HG02798 (cell line): Measurements from ENCODE around the gene GRIK5.
"Not testable (repeated sequence)": the region's sequence is repeated elsewhere in the genome, so short reads cannot be mapped to it uniquely, and the experiment has no call there.

ENCODE experiments used
- ATAC-seq: cut with Tn5 transposase; IDR thresholded peaks from one replicate; pipeline ENCODE4 v1.9.1; 2021; ENCODE audit warnings: mild to moderate bottlenecking; ENCODE audit not compliant: unreplicated experiment, poor library complexity

GRIK5 gene

DNA sequence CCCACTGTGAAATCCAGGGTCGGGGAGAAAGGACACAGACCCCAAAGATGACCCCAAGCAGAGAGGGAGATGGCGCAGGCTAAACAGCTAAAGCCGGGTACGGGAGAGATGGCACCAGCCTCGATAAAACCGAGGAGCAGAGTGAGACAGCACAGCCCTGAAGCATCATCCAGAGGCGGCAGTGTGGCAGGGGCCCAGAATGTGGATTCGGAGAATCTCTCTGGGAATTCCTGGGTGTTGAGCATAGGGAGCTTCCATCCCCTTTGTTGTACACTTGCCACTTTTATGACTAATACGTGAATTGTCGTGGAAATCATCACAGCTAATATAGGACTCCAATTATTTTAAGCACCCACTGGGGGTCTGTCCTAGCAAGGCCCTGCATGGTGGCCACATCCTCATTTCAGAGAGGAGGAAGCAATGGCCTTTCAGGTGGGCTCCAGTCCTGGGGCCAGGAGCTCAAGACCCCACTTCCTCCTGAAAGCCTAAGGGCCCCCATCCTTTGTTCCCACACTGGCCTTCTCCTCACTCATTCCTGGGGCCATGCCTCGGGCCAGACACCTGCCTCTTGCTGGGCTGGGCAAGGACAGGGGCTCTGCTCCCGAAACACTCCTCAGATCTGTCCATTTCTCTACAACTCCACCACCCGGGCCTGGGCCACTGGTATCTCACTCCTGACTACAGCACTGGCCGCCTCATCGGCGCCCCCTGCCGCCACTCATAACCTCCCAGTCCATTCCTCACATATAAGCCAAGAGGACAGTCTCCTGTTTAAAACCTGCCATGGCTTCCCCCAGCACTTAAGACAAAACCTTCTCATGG is 46.7 kb downstream of the GRIK5 start:
- ATAC-seq = no peak

DNA sequence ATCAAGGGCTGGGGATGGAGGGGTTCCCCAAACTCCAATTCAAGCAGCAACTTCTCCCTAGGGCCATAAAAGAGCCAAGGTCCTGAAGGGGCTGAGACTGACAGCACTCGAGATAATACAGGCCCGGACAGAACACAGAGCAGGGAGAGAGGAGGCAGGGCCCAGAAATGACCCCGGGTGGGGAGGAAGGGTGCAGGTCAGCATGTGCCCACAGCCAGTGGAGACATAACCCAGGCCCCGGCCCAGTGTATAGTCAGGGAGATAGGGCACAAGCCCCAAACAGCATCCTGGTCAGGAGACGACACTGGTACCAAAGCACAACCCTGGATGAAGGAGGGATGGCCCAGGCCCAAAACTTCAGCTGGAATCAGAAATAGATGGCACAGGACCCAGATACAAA is 47.4 kb downstream of the GRIK5 start:
- ATAC-seq = no peak

DNA sequence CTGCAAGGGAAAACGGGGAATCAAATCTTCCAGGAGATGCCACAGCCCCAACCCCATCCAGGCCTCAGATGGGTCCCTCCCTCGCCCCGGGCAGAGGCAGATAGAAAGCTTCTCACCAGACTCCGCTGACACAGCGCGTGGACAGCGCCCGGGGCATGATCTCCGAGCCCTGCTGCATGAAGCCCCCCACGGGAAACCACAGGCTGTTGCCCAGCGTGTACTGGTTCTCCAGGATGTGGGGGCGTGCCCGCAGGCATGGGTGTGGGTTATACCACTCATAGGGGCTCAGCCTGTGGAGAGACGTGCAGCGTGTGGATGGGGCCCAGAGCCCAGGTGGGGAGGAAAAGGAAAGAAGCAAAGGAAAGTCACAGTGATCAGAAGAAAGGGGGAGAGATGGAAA is 48.8 kb downstream of the GRIK5 start:
- ATAC-seq = no peak

DNA sequence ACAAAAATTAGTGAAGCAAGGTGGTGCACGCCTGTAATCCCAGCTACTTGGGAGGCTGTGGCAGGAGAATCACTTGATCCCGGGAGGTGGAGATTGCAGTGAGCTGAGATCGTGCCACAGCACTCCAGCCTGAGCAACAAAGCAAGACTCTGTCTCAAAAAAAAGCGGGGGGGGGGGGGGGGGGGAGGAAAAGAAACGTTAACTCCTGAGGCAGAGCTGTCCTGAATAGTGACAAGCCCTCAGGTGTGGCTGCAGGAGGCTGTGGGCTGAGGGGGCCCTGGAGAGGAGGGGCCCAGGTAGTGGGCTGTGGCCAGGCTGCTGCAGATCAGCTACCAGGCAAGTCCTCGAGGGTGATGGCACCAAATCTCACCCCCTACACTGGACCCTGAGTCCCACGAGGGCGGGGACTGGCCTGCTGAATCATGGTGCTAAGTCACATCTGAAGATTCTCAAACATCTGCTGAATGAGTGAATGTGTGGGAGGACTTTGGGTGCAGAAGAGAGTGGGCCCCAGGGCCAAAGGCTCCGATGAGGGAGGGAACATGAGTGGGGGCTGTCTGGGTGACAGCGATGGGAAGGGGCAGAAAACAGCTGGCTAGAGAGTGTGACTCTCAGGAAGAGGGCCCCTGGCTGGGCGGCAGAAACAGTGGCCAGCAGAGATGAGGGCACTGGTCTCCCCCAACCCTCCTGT is 51.4 kb downstream of the GRIK5 start:
- no peak for ATAC-seq

DNA sequence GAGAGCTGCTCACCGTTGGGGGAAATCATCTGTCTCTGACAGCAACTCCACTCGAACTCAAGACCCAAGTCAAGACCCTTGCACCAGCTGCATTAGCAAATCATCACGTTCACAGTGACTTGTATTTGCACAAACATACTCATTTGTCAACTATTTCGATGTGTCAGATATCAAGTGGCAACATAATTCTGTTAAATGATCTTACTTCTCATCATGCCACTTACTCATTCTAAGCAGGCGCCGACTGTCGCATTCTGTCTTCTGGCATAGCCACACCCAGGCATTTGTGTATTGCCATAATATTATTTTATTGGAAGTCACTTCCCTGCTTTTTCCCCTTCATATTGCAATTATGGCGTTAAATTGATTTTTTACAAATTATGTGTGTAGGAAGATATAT is 53.0 kb downstream of the GRIK5 start:
- no peak for ATAC-seq

DNA sequence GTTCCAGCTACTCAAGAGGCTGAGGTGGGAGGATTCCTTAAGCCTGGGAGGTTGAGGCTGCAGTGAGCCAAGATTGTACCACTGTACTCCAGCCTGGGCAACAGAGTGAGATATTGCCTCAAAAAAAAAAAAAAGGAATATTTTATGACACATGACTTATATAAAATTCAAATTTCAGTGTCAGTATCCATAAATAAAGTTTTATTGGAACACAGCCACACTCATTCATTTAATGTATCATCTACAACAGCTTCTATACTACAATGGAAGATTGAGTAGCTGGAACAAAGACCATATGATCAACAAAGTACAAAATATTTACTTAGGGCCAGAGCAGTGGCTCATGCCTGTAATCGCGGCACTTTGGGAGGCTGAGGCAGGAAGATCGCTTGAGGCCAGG is 57.3 kb downstream of the GRIK5 start:
- ATAC-seq = not testable (repeated sequence)

DNA sequence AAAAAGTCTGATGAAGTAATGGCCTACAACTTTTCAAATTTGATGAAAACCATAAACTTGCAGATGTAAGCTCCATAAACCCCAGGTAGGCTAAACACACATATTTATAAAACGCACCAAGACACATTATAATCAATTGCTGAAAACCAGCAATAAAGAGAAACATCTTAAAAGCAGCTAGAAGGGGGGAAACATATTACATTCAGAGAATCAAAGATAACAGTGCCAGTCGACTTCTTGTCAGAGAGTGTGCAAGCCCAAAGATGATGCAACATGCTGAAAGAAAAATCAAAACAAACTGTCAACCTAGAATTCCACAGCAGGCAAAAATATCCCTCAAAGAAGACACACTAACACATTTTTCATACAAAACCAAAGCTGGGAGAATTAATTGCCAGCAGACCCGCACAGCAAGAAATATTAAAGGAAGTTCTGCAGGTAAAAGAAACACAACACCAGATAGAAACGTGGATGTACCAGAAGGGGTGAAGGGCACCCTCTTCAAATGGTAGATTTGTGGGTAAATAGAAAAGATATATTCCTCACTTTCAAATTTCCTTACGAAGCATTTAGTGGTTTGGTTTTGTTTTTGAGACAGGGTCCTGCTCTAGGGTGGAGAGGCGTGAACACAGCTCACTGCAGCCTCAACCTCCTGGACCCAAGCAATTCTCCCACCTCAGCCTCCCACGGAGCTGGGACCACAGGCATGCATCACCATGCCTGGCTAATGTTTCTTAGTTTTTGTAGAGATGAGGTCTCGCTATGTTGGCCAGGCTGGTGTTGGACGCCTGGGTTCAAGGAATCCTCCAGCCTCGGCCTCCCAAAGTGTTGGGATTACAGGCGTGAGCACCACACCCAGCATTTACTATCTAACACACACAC is 59.5 kb downstream of the GRIK5 start:
- ATAC-seq = no peak

DNA sequence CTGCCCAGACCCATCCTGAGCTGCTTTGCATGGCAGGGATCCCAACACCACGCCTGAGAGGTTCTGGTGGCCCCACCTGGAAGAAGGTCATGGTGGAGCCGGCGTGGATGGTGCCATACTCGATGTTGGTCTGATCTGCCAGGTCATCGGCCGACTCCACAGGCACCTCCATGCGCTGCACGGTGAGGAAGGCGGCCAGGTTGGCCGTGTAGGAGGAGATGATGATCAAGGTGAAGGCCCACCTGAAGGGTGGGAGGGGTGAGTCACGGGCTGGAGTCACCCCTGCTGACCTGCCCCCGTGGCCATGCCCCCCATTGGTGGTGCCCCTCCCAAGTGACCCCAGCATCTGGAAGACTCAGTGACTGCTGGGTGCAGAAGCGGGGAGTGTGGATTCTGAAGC is 63.4 kb downstream of the GRIK5 start:
- no peak for ATAC-seq

DNA sequence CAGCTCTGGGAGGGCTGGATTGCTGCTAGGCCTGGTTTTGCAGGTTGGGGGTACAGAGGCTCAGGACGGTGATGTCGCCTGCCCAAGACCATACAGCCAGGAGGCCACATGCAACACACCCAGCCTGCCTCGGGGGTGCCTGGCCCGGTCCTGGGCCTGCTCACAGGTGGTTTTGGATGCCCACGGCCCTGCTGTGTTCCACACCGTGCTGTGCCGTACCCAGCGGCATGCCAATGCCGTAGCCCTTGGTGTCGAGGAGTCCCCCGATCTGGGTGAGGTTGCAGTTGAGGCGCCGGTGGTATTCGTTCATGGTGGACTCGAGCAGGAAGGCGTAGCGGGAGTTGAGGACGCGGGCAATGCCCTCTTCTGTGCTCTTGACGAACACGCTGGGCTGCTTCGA is 64.5 kb downstream of the GRIK5 start:
- ATAC-seq = no peak

DNA sequence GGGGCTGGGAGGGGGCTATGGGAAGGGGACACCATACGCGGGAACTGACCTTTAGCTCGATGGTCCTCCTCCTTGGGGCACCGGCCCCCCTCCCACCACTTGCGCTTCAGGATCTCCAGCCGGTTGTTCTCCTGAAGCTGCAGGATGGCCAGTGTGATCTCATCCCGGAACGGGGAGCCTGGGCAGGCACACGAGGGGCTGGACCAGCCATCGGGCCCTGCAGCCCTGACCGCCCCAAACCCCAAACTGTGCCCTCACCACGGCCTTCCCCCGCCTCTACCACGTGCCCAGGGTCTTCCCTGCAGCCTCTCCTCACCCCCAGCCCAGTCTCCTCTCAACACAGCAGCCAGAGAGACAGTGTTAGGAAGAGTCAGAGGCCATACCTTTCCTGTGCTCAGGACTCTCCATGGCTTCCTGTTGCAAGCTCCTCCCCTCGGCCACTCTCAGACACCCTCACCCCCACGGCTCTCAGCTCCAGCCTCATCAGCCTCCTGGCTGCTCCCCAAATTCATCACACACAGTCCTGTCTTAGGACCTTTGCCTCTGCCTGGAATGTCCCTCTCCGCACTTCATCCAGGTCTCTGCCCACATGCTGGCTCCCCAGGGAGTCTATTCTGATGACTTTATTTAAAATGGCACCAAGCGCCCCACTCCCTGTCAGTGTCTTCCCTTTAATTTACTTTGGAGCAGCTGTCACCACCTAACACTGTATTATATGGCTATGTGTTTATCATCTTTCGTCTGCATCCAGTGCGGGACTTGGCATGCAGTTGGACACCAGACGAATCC is 66.3 kb downstream of the GRIK5 start:
- ATAC-seq = no peak

DNA sequence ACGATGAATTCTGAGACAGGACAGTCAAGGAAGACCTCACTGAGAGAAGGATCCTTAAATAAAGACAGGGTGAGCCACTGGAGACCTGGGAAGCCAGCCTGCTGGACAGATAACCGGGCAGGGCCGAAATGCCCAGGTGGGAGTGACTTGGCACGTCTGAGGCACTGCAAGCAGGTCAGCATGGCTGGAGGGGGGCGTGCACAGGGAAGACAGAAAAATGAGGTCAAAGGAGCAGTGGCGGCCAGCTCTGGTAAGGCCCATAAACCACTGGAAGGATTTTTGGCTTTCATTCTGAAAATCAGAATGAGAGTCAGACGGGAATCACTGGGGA is 70.2 kb downstream of the GRIK5 start:
- no peak for ATAC-seq

DNA sequence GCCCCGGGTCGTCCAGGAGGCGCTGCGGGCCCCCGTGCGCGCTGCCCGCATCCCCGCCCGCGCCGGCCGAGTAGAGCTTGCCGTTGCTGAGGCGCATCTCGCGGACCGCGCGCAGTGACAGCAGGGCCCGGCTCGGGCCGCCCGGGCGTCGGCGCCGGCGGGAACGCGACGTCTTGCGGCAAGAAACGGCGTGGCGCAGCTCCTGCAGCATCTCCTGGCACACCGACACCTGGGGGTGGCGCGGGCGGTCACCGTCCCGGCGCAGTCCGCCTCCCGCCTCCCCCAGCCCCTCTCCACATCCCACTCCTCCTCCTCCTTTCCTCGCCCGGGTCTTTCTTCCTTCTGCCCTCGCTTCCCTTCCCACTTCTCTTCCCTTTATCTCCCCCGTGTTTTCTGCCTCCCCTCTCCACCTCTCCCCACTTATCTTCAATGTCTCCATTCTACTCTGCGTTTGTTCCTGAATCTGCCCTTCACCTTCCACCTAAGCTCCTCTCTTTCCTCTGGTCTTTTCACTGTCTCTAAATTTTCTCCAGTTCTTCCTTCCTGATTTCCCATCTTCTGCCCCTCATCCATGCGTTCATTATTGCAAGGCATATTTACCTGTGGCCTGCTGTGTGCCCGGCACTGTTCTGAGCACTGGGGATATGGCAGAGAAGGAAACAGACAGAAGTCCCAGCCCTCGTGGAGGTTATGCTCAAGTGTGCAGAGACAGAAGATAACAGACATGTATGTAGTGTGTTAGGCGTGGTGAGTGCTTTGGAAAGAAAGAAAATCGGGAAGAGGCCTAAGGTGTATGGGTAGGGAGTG is 70.7 kb downstream of the GRIK5 start:
- no peak for ATAC-seq

DNA sequence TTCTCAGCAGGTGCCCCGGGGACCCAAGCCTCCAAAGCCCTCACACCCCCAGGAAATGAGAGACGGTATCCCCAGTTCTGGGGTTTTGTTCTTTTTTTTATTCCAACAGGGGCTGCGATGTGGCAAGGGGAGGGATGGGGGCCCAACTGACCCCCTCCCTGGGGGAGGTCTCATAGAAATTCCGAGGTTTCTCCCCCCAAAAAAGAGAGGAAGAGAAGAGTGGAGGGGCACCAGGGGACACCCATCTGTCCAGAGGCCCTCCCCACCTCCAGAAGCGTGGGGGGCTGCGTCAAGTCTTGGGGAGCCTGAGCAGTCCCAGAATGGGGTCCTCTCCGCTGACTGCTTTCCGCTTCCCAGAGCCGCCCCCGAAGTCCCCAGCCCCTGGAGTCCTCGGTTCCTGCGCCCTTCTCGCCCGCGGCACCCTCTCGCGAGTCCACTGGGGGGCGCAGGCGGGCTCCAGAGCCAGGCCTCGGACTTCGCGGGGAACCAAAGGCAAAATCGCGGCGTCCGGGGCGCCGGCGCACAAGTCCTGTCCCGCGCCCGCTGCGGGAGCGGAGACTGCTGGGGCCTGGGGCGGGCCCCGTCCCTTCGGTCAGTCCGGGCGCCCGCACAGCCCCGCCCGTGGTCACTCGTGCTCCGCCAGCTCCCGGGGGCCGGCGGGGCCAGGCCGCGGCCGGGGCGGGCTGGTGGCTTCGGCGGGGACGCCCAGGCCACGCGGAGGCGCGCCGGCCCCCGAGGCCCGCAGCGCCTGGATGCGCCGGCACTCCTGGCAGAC is 71.6 kb downstream of the GRIK5 start:
- no peak for ATAC-seq

DNA sequence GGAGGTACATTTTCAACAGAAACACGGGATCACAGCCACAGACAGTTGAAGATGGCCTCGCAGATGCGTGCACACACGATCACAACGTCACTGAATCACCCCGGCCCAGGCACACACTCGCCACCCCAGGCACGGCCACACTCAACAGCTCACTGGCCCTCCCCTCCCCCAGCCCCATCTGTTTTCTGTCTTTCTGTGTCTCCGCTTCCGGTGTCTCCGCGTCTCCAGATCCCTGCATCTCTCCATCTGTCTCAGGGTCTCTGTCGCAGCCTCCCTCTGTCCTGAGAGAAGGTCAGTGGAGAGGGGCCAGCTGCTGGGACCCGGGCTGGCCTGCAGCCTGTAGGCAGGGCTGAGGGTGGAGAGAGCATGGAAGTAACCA is 72.2 kb downstream of the GRIK5 start:
- no peak for ATAC-seq

DNA sequence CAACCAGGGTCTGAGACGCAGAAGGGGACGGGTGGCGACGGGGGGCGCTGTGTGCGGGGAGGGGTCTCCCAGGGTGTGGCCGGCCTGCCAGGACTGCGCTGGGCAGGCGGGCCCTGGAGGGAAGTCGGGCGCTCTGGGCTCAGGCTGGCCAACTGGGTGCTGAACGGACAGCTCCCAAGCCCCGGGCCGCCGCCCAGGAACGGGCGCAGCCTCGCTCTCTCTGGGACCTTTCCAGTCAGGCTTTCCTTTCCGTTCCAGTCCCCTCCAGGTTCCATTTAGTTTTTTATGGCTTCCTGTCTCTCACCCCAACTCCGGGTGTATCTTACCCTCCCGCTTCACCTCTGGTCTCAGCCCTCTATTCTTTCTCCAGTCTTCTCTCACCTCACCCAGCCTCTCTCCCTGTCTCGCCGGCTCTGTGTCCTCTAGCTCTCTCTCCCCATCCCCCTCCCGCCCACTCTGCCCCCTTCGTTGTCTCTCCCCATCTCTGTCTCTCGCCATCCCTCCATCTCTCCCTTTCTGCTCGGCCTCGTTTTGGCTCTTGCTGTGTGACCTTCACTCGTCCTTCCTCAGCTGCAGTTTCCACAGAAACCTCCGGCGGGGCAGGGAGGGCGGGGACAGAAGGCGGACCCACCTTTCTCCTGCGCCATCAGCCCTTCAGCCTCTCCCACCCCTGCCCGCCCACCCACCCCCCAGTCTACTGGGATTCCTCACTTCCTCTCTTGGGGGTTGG is 72.7 kb downstream of the GRIK5 start:
- no peak for ATAC-seq

DNA sequence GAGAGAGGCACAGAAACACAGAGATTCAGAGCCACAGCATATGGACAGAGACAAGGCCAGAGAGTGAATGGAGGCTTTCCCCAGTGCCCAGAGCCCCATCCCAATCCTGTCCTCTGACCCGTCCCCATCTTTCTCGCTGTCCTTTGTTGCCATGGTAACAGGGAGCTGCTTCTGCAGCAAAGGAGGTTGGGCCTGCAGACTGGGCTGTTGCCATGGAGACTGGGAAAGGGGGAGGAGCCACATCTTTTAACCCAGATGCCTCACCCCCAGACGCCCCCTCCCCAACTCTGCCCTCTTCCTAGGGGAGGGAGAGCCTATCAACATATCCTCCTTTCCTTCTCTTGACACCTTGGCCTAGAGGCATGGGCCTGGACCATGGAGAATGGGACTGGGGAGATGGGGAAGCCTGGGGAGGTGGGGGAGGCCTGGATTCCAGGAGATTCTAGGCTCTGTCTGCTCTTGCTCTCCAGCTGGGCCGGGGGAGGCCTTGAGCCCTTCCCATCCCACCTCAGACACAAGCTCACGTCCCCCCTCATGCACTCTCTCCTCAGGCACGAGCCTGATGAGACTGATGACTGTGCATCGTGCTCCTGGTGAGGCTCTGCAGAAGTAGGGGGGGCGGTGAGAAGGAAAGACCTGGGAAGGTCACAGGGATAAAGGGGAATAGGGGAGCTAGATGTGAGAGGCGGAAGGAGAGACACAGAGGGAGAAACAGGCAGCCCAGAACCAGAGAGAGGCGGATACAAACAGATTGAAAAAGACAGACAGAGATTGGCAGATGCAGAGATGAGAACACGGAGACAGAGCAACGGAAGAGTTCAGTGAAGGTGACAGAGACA is 73.8 kb downstream of the GRIK5 start:
- no peak for ATAC-seq
